GM21529 (cell line): ENCODE measurements around the gene BATF.

ENCODE experiments used
- ATAC-seq: cut with Tn5 transposase; IDR thresholded peaks from one replicate; pipeline ENCODE4 v1.9.1; 2021; ENCODE audit not compliant: unreplicated experiment

Gene BATF

GRCh38 chr14:75531660-75532317, 9.5 kb downstream of the BATF start:
- ATAC-seq, result no peak

DNA sequence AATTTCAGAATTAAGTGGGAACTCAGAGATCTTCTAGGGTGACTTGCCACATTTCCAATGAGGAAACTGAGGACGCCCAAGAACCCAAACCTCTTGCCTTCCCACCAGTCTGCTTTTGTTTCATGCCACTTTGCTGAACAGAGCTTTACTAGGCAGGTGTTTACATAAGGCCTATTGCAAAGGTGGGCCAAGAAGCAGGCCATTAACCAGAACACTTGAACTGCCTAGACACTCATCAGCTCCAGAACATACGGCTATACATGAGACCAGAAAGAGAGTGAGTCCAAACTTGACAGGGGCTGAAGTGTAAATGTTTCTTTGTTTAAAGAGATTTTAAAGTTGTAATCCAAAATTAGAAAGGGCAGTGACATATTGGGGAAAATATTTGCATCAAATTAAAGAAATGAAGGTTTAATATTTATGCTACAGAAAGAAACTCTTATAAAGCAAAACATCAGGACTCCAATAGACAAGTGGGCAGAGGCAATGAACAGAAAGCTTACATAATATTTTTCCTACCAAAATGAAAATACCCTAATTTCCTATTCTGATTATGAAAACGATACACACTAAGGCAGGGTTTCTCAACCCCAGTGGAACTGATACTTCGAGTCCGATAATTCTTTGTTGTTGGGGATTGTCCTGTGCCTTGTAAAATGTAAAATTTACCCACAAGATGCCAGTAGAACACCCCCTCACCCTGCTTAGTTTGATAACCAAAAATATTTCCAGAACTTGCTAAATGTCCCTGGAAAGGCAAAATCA, 11.7 kb downstream of the BATF start:
- ATAC-seq, result no peak

- ATAC-seq, result no peak
Observed at GRCh38 chr14:75535164-75535898, 13.1 kb downstream of the BATF start.

- ATAC-seq, result no peak
Observed at GRCh38 chr14:75537071-75537470, 14.8 kb downstream of the BATF start.

DNA sequence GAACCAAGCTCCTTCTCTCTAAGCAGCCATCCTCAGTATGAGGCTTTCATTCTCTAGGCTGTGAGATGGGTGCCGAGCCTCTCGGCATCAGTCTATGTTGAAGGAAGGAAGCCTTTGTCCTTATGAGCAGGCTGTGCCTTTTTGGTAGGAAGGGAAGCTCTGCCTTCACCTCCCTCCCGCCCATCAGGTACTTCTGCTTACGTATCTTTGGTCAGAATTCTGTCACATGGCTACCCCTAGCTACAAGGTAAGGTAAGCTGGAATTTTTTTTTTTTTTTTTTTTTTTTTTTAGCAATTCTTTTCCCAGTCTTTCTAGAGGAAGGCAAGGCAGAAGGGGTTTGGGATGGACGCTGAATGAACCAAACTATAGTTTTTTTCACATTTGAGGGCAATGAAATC, 16.9 kb downstream of the BATF start:
- ATAC-seq, result no peak

- peak; percentile 58 for ATAC-seq
Observed at GRCh38 chr14:75539561-75540478, 17.6 kb downstream of the BATF start.

DNA sequence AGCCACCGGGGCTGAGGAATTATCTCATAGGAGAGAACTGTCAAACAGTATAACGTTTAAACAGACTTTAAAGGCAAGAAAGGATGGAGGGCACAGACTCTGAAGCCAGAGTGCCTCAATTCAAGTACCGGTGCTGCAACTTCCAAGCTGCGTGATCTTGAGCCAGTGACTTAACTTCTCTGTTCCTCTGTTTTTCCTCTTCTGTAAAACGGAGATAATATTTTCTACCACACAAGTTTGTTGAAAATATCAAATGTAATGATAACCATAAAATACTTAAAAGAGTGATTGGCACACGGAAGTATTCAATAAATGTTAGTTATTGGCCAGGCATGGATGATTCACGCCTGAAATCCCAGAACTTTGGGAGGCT, 18.2 kb downstream of the BATF start:
- ATAC-seq, result no peak

GRCh38 chr14:75542588-75543091, 20.4 kb downstream of the BATF start:
- peak; percentile 57 for ATAC-seq

GRCh38 chr14:75543253-75543652, 21.0 kb downstream of the BATF start:
- ATAC-seq, result no peak

DNA sequence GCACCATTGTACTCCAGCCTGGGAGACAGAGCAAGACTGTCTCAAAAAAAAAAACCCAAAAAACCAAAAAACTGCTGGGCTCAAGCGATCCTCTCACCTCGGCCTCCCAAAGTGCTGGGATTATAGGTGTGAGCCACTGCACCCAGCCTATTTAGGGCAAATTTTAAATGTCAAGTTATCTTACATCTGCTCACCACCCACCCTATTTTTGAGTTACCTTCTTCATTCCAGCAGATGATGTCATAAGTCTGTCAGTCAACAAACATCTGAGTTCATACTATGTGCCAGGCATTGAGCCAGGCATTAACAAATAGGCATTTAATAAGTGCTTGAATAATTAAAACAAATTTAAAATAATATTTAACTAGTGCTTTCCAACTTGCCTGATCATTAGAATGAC, 21.5 kb downstream of the BATF start:
- ATAC-seq, result no peak

DNA sequence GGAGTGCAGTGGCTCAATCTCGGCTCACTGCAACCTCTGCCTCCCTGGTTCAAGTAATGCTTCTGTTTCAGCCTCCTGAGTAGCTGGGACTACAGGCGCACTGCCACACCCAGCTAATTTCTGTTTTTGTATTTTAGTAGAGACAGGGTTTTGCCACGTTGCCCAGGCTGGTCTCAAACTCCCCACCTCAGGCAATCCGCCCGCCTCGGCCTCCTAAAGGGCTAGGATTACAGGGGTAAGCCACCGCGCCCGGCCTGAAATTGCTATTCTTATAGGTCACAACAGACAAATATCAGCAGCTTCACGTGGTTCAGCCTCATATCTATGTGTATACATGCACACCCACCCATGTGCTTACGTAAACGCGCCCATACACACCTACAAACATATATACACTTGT, 23.6 kb downstream of the BATF start:
- ATAC-seq, result no peak

- ATAC-seq, result no peak
Observed at GRCh38 chr14:75547552-75548250, 25.4 kb downstream of the BATF start.

DNA sequence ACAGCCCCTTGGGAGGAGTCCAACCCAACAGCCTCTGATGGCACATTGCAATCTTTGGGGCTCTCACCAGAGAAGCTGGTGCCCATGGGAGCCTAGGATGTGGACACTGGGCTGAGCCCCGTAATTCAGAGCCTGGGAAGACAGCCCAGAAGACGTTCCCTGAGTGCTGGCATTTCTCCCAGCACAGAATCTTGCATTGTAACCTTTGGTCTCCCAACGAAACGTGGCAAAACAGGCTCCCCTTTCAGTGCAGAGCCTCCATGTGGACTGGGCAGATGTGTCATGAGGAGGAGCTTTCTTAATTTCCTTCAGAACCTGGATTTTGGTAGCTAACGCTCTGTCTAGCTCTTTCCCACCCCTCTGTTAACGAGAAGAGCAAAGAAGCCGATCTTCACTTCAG, 26.3 kb downstream of the BATF start:
- no peak for ATAC-seq

DNA sequence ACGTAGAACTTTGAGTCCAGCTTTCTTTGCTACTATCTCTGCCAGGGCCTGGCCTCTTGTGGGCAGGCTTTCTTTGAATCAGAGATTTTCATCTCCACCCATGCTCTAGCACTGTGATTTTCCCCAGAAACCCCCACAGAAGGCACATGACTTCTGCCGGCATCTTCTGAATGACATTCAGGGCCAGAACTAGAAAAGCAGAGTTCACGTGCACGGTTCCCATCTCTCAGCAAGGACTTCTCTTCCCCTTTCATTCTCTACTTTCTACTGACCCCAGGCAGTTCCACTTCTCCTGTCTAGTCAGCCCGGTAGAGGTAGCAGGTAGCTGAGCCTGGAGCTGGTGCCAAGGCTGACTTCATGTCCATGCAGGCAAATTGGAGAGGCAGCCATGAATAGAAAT, 26.9 kb downstream of the BATF start:
- peak; percentile 81 for ATAC-seq

DNA sequence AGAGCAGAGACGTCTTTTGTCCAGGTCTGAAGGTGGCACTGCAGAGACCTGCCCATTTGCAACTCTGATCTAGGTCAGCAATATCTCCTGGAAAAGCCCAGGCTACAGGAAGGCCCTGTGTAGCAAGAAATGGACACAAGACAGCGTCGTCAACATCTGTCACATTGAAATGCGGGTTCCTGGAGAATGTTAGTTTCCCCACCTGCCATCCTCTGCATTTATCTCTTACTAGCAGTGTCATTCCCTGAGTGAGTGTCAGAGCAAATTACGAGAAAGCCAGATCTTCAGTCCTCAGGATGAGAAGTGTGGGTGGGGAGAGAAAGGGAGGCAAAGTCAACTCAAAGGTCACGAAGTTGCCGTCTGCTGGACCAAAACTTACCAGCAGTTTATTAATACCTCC, 28.8 kb downstream of the BATF start:
- ATAC-seq, result no peak

DNA sequence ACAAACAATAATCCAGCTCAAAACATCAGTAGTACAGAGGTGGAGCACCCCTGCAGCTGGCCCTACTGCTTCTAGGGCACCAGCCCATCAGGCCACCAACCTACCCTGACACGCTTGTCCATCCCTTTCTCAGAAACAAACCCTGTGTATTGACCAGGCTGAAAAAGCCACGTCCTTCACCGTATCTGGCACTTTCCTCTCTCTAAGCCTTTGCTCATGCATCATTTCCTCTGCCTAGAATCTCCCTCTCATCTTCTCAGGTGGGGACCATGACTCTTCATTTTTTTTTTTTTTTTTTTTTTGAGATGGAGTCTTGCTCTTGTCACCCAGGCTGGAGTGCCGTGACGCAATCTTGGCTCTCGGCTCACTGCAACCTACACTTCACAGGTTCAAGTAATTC, 30.9 kb downstream of the BATF start:
- ATAC-seq, result no peak

GRCh38 chr14:75553761-75554364, 31.6 kb downstream of the BATF start:
- ATAC-seq, result no peak

DNA sequence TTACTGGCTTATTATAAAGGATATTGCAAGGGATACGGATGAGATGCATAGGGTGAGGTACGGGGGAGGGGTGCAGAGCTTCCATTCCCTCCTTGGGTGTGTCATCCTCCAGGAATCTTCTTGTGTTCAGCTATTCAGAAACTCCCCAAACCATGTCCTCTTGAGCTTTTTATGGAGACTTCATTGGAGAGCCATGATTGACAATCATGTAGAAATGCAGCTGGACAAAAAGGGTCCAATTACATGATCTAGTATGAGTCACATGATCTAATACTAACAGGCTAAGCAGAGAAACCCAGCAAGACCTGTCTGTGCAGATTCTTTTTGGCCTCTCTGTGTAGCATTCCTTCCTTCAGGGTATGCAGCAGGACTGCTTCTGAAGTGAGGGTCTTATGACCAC, 32.2 kb downstream of the BATF start:
- ATAC-seq, result no peak

DNA sequence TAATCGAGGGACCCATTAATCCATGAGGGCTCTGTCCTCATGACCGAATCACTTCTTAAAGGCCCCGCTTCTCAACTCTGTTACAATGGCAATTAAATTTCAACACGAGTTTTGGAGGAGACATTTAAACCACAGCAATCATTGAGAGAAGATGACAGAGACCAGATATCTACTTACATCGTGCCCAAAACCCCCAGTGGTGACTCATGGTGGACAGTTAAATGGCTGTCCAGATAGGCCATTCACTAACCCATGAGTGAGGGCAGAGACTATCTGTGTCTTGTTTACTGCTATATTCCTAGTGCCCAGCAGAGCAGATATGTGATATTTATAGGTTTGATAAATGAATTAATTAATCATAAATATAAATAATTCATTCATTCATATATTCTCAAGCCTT, 36.2 kb downstream of the BATF start:
- ATAC-seq, result no peak

DNA sequence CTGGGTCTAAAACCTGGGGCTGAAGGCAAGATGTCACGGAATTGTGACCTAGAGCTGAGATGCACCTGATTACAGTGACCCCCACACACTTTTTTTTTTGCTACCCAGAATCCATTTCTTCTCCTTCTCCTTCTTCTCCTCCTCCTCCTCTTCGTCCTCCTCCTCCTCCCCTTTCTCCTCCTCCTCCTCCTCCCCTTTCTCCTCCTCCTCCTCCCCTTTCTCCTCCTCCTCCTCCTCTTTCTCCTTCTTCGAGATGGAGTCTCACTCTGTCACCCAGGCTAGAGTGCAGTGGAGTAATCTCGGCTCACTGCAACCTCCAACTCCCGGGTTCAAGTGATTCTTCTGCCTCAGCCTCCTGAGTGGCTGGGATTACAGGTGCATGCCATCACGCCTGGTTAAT, 36.8 kb downstream of the BATF start:
- ATAC-seq, result no peak
